ENCODE data around the gene TRPC4AP. TPM values are rescaled to one million over a fixed set of nuclear protein-coding genes. Genes with fewer than 3 reads are reported as not detected.

Gene TRPC4AP
- total RNA-seq, 1 experiment from 2014 or later, result 48.6 TPM

DNA sequence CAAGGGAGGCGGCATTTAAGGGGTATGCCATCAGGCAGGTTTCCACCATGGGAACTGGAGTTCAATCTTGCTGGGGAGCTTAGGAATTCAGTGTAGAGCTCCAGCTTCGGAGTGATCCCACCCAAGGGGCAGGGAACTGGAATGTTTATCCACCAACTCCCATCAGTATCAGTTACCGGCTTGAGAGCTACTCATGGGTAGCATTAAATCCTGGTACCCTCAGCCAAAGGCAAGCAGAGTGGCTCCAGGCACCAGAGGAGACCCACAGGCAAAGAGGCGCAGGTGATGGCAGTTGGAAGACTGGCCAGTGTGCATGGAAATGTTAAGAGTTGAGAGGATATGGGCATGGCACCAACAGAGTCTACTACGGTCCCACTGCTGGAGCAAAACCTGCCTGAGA, 40.4 kb upstream of the TRPC4AP start:
- Histone ChIP-seq H3K27me3 (ENCODE audit: insufficient read depth, low read length) (no peaks in the 10 kb centered on the region), H4K20me1 (ENCODE audit: insufficient read depth) (no peaks in the 10 kb centered on the region), H3K79me2 (ENCODE audit: insufficient read depth, low read length) (no peaks in the 10 kb centered on the region), H3K9ac (ENCODE audit: low read length) (no peak overlapping the region), H3K27ac (ENCODE audit: low read depth, low read length) (no peak overlapping the region), H2AFZ (ENCODE audit: low read depth, low read length, poor library complexity, severe bottlenecking) (no peak overlapping the region), H3K36me3 (ENCODE audit: control insufficient read depth in 1 of 2, insufficient read depth in 2 of 2, low read length in 2 of 2) (peaks cover 4 to 15% of the 10 kb centered on the region in 2 experiments), H3K4me1 (ENCODE audit: control insufficient read depth in 1 of 2, insufficient read depth in 2 of 2, low read length in 2 of 2) (no peaks in the 10 kb centered on the region), H3K9me3 (ENCODE audit: control insufficient read depth in 1 of 2, insufficient read depth in 1 of 2, low read depth in 1 of 2, low read length in 2 of 2) (no peaks in the 10 kb centered on the region), H3K9me2 (ENCODE audit: insufficient read depth) (no peaks in the 10 kb centered on the region), H3K4me2 (ENCODE audit: low read length) (no peak overlapping the region), H3K4me3 (replicated peaks in 1 of 2; ENCODE audit: low read depth in 1 of 2, low read length in 2 of 2) (no peak overlapping the region)
- BruUV-seq (replicated peaks), result no TSS peak
- no peak for TF ChIP-seq SRF (IDR thresholded peaks at IDR 0.05; ENCODE audit: low read depth)
- TF ChIP-seq, protein P1, sequence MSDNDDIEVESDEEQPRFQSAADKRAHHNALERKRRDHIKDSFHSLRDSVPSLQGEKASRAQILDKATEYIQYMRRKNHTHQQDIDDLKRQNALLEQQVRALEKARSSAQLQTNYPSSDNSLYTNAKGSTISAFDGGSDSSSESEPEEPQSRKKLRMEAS (IDR thresholded peaks at IDR 0.05), result no peak
- DNase-seq (ENCODE audit: low read depth, low spot score), result no peak
- RAD21 ChIA-PET (ENCODE audit: low non-redundant PET in 1 of 2, low total read pairs in 2 of 2, uncharacterized antibody in 2 of 2, unreplicated experiment in 2 of 2), result no interaction called here
- CTCF ChIA-PET, result interaction anchor here (2.1 kb wide), 1 partner anchor 12 kb away, joined by 6 read pairs; no protein-coding TSS in a partner anchor
- no peak for ATAC-seq
- POLR2A ChIA-PET, result no interaction called here
- intact Hi-C loops (cut with micrococcal nuclease), result no loop called here

DNA sequence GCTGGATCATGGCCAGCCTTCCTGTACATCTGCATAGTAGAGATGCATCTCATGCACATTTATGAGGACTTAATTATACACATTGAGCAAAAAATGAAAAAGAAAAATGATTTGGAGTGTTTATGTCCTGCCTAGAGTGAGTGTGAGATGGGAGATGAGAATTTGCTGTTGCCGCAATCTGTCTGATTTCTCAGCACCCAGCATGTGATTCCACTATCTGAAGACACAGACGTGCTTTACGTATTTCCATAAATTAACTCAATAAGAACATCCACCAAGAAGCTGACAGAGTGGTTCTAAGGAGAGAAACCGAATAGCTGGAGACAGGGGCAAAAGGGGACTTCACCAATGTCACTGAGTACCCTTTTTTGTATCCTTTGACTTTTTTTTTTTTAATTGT, 39.3 kb upstream of the TRPC4AP start:
- Histone ChIP-seq H4K20me1 (ENCODE audit: insufficient read depth) (no peaks in the 10 kb centered on the region), H3K36me3 (ENCODE audit: control insufficient read depth in 1 of 2, insufficient read depth in 2 of 2, low read length in 2 of 2) (peaks cover 3 to 15% of the 10 kb centered on the region in 2 experiments), H3K9ac (ENCODE audit: low read length) (no peak overlapping the region), H3K9me3 (ENCODE audit: control insufficient read depth in 1 of 2, insufficient read depth in 1 of 2, low read depth in 1 of 2, low read length in 2 of 2) (no peaks in the 10 kb centered on the region), H3K27me3 (ENCODE audit: insufficient read depth, low read length) (no peaks in the 10 kb centered on the region), H2AFZ (ENCODE audit: low read depth, low read length, poor library complexity, severe bottlenecking) (no peak overlapping the region), H3K4me2 (ENCODE audit: low read length) (no peak overlapping the region), H3K79me2 (ENCODE audit: insufficient read depth, low read length) (no peaks in the 10 kb centered on the region), H3K4me3 (replicated peaks in 1 of 2; ENCODE audit: low read depth in 1 of 2, low read length in 2 of 2) (no peak overlapping the region), H3K4me1 (ENCODE audit: control insufficient read depth in 1 of 2, insufficient read depth in 2 of 2, low read length in 2 of 2) (no peaks in the 10 kb centered on the region), H3K27ac (ENCODE audit: low read depth, low read length) (no peak overlapping the region), H3K9me2 (ENCODE audit: insufficient read depth) (no peaks in the 10 kb centered on the region)
- TF ChIP-seq FOSL1 (IDR thresholded peaks at IDR 0.05; ENCODE audit: low read depth), result no peak
- no peak for TF ChIP-seq POLR2A (IDR thresholded peaks at IDR 0.05; ENCODE audit: borderline replicate concordance, extremely low read depth, insufficient read depth, insufficient read length)
- no peak for TF ChIP-seq ELF1 (IDR thresholded peaks at IDR 0.05; ENCODE audit: borderline replicate concordance, low read depth)
- TF ChIP-seq, protein P2, sequence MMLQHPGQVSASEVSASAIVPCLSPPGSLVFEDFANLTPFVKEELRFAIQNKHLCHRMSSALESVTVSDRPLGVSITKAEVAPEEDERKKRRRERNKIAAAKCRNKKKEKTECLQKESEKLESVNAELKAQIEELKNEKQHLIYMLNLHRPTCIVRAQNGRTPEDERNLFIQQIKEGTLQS (IDR thresholded peaks at IDR 0.05), result no peak
- no peak for TF ChIP-seq YY1 (IDR thresholded peaks at IDR 0.05; ENCODE audit: extremely low read depth, insufficient replicate concordance, low read depth, low read length)
- no peak for TF ChIP-seq POLR2AphosphoS5 (IDR thresholded peaks at IDR 0.05; ENCODE audit: low read depth, low read length)
- TF ChIP-seq, protein P3, sequence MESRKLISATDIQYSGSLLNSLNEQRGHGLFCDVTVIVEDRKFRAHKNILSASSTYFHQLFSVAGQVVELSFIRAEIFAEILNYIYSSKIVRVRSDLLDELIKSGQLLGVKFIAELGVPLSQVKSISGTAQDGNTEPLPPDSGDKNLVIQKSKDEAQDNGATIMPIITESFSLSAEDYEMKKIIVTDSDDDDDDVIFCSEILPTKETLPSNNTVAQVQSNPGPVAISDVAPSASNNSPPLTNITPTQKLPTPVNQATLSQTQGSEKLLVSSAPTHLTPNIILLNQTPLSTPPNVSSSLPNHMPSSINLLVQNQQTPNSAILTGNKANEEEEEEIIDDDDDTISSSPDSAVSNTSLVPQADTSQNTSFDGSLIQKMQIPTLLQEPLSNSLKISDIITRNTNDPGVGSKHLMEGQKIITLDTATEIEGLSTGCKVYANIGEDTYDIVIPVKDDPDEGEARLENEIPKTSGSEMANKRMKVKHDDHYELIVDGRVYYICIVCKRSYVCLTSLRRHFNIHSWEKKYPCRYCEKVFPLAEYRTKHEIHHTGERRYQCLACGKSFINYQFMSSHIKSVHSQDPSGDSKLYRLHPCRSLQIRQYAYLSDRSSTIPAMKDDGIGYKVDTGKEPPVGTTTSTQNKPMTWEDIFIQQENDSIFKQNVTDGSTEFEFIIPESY (IDR thresholded peaks at IDR 0.05; ENCODE audit: extremely low read depth, insufficient replicate concordance, low read length), result no peak
- no peak for TF ChIP-seq CBX3 (IDR thresholded peaks at IDR 0.05; ENCODE audit: low read depth)
- no peak for TF ChIP-seq RAD21 (IDR thresholded peaks at IDR 0.05; ENCODE audit: low read depth)
- TF ChIP-seq, protein P4, sequence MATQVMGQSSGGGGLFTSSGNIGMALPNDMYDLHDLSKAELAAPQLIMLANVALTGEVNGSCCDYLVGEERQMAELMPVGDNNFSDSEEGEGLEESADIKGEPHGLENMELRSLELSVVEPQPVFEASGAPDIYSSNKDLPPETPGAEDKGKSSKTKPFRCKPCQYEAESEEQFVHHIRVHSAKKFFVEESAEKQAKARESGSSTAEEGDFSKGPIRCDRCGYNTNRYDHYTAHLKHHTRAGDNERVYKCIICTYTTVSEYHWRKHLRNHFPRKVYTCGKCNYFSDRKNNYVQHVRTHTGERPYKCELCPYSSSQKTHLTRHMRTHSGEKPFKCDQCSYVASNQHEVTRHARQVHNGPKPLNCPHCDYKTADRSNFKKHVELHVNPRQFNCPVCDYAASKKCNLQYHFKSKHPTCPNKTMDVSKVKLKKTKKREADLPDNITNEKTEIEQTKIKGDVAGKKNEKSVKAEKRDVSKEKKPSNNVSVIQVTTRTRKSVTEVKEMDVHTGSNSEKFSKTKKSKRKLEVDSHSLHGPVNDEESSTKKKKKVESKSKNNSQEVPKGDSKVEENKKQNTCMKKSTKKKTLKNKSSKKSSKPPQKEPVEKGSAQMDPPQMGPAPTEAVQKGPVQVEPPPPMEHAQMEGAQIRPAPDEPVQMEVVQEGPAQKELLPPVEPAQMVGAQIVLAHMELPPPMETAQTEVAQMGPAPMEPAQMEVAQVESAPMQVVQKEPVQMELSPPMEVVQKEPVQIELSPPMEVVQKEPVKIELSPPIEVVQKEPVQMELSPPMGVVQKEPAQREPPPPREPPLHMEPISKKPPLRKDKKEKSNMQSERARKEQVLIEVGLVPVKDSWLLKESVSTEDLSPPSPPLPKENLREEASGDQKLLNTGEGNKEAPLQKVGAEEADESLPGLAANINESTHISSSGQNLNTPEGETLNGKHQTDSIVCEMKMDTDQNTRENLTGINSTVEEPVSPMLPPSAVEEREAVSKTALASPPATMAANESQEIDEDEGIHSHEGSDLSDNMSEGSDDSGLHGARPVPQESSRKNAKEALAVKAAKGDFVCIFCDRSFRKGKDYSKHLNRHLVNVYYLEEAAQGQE (IDR thresholded peaks at IDR 0.05; ENCODE audit: low read depth), result no peak
- TF ChIP-seq CEBPB (IDR thresholded peaks at IDR 0.05; ENCODE audit: low read depth), result no peak
- no peak for TF ChIP-seq SRF (IDR thresholded peaks at IDR 0.05; ENCODE audit: low read depth)
- RAD21 ChIA-PET (ENCODE audit: low non-redundant PET in 1 of 2, low total read pairs in 2 of 2, uncharacterized antibody in 2 of 2, unreplicated experiment in 2 of 2), result no interaction called here
- BruUV-seq (replicated peaks), result no TSS peak
- DNase-seq (ENCODE audit: low read depth, low spot score), result no peak
- ATAC-seq, result no peak
- POLR2A ChIA-PET, result no interaction called here
- intact Hi-C loops (cut with micrococcal nuclease), result no loop called here
- CTCF ChIA-PET, result interaction anchor here (2.1 kb wide), 1 partner anchor 13 kb away, joined by 6 read pairs; no protein-coding TSS in a partner anchor
